NOMO-1 treated with dmso at 0.1 percent for 144 hours (cell line): ENCODE data around the gene SPDYE2B.
"Not testable (repeated sequence)": the region's sequence is repeated elsewhere in the genome, so short reads cannot be mapped to it uniquely, and the experiment has no call there.

Experiments
- DNase-seq: peaks from one replicate; lab custom pipeline; 2025; ENCODE audit not compliant: unreplicated experiment; lab: John Stamatoyannopoulos, UW

The SPDYE2B gene

GRCh38 chr7:102642691-102643090, 7.4 kb upstream of the SPDYE2B start, which contains the start of gene UPK3BL1:
Gene UPK3BL1 (minus strand): TSS chr7:102642791. CDS start chr7:102642741, 50 bp downstream.
- not testable (repeated sequence) for DNase-seq

- not testable (repeated sequence) for DNase-seq
These were observed 6.7 kb upstream of the SPDYE2B start for GRCh38 chr7:102643404-102643803.

- DNase-seq, result not testable (repeated sequence)
These were observed 2.3 kb upstream of the SPDYE2B start for GRCh38 chr7:102647813-102648212.

- DNase-seq, result not testable (repeated sequence)
These were observed 14.6 kb downstream of the SPDYE2B start for GRCh38 chr7:102664765-102665164.

GRCh38 chr7:102666850-102667249, 16.7 kb downstream of the SPDYE2B start:
- not testable (repeated sequence) for DNase-seq

- DNase-seq, result not testable (repeated sequence)
These were observed 17.4 kb downstream of the SPDYE2B start for GRCh38 chr7:102667523-102667922.

GRCh38 chr7:102671166-102671955, 21.2 kb downstream of the SPDYE2B start, which contains the start of gene POLR2J2:
Gene POLR2J2 (minus strand): TSS chr7:102671663. CDS start chr7:102671601, 62 bp downstream.
- not testable (repeated sequence) for DNase-seq

GRCh38 chr7:102671956-102672307, 21.8 kb downstream of the SPDYE2B start:
- not testable (repeated sequence) for DNase-seq

- not testable (repeated sequence) for DNase-seq
These were observed 23.4 kb downstream of the SPDYE2B start for GRCh38 chr7:102673447-102674067.

GRCh38 chr7:102675545-102675944, 25.4 kb downstream of the SPDYE2B start:
- DNase-seq, result not testable (repeated sequence)

GRCh38 chr7:102680780-102681179, 30.7 kb downstream of the SPDYE2B start:
- DNase-seq, result not testable (repeated sequence)

GRCh38 chr7:102682560-102682959, 32.4 kb downstream of the SPDYE2B start:
- DNase-seq, result not testable (repeated sequence)

GRCh38 chr7:102688299-102689036, 38.3 kb downstream of the SPDYE2B start:
- DNase-seq, result not testable (repeated sequence)

GRCh38 chr7:102689436-102690282, 39.5 kb downstream of the SPDYE2B start:
- not testable (repeated sequence) for DNase-seq

GRCh38 chr7:102690602-102691001, 40.5 kb downstream of the SPDYE2B start:
- DNase-seq, result not testable (repeated sequence)

GRCh38 chr7:102694008-102694407, 43.9 kb downstream of the SPDYE2B start:
- DNase-seq, result not testable (repeated sequence)

GRCh38 chr7:102695033-102695552, 45.0 kb downstream of the SPDYE2B start:
- DNase-seq, result not testable (repeated sequence)

GRCh38 chr7:102696009-102696408, 45.9 kb downstream of the SPDYE2B start:
- DNase-seq, result not testable (repeated sequence)

GRCh38 chr7:102697642-102698512, 47.8 kb downstream of the SPDYE2B start:
- DNase-seq, result not testable (repeated sequence)
